HG03139 (cell line): ENCODE data around the gene TNS3.
A peak's percentile ranks its signal among the peaks of the same experiment; 100 is the strongest.

Experiments used
- ATAC-seq: cut with Tn5 transposase; IDR thresholded peaks from one replicate; pipeline ENCODE4 v1.9.1; 2021; ENCODE audit not compliant: unreplicated experiment

Gene TNS3

GRCh38 chr7:47295606-47296005, 286.3 kb downstream of the TNS3 start:
- no peak for ATAC-seq

GRCh38 chr7:47294556-47295222, 287.2 kb downstream of the TNS3 start:
- ATAC-seq, result no peak

- ATAC-seq, result no peak
Observed at GRCh38 chr7:47293884-47294555, 287.9 kb downstream of the TNS3 start.

DNA sequence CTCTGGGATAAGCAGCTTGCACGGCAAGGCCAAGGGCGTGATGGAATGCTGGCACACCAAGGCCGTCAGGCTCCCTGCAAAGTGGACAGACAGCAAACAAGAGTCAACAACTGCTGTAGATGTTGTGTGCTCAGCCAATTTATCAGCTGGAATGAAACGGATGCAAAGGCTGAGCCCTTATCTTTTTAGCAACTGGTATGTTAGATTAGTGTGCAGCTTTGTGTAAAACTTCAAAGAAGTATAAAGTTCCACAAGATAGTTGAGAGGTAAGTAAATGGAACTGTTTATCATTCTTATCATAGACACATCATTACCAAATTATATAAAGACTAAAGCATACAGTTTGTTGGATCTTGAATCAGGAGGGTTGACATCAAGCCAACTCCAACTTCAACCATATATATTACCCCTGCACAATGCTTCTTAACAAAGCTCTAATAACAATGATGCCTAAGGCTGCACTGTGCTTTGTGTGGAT, 289.0 kb downstream of the TNS3 start:
- no peak for ATAC-seq

GRCh38 chr7:47291461-47292081, 290.3 kb downstream of the TNS3 start:
- peak; percentile 93 for ATAC-seq

- ATAC-seq, result no peak
Observed at GRCh38 chr7:47290867-47291266, 291.0 kb downstream of the TNS3 start.

DNA sequence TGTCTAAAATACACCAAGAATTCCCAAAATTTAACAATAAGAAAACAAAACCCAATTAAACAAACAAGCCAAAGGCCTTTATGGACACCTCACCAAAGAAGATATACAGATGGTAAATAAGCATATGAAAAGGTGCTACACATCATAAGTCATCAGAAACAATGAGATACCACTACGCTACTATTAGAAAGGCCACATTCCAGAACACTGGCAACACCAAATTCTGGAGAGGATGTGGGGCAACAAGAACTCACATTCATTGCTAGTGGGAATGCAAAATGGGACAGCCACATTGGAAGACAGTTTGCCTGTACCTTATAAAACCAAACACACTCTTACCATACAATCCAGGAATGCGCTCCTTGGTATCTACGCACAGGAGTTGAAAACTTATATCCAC, 291.4 kb downstream of the TNS3 start:
- no peak for ATAC-seq

DNA sequence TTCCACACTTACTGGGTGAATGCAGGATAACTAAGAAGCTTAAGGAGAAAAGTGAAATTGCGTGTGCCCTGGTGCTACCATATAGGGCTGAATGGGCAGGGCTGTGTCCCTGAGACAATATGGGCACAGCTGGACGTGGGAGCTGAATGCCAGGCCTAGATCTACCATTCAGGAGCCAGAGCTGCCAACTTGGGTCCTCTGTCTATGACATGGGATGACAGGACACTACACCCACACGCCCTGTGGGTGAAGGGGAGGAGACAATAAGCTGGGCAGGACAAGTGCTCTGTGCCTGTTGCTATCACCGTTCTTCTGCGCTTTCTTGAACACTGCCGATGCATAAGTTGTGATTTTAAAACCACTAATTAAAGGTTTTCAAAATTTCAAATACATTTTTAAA, 293.9 kb downstream of the TNS3 start:
- ATAC-seq, result no peak

GRCh38 chr7:47285860-47286491, 295.9 kb downstream of the TNS3 start:
- no peak for ATAC-seq

GRCh38 chr7:47284691-47285635, 296.9 kb downstream of the TNS3 start:
- ATAC-seq, result no peak

DNA sequence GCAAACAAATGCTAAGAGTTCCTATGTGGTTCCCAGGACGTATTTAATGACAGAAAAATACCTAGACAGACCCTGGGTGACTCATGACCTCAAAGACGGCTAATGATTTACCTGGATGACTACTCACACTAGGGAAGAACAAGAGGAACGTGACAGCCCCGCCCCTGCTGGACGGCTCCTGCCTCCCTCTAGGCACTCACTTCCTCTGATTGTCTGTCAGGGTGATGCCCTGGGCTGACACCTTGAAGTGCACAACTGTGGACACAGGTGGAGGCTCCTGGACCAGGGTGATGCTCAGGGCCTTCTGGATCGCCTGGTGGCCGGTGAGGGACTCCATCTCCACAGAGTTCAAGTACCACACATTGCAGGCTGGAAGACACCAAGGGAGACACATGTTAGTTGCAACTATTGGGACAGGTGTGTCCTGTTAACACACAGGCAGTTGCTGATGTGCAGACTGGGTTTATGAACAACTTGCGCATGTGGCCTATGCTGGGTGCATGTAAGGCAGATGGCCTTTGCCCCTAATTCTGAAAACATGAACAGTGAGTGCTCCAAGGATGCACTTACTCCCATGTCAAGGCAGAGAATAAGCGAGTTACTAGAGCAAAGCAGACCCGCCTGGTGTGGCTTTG, 298.3 kb downstream of the TNS3 start:
- ATAC-seq, result no peak

GRCh38 chr7:47282790-47283496, 299.0 kb downstream of the TNS3 start:
- ATAC-seq, result no peak

GRCh38 chr7:47281966-47282643, 299.8 kb downstream of the TNS3 start:
- no peak for ATAC-seq

- ATAC-seq, result no peak
Observed at GRCh38 chr7:47281161-47281560, 300.8 kb downstream of the TNS3 start.

- no peak for ATAC-seq
Observed at GRCh38 chr7:47280114-47280513, 301.8 kb downstream of the TNS3 start.

GRCh38 chr7:47278043-47278442, 303.9 kb downstream of the TNS3 start:
- ATAC-seq, result no peak

GRCh38 chr7:47277321-47277781, 304.6 kb downstream of the TNS3 start:
- ATAC-seq, result no peak

DNA sequence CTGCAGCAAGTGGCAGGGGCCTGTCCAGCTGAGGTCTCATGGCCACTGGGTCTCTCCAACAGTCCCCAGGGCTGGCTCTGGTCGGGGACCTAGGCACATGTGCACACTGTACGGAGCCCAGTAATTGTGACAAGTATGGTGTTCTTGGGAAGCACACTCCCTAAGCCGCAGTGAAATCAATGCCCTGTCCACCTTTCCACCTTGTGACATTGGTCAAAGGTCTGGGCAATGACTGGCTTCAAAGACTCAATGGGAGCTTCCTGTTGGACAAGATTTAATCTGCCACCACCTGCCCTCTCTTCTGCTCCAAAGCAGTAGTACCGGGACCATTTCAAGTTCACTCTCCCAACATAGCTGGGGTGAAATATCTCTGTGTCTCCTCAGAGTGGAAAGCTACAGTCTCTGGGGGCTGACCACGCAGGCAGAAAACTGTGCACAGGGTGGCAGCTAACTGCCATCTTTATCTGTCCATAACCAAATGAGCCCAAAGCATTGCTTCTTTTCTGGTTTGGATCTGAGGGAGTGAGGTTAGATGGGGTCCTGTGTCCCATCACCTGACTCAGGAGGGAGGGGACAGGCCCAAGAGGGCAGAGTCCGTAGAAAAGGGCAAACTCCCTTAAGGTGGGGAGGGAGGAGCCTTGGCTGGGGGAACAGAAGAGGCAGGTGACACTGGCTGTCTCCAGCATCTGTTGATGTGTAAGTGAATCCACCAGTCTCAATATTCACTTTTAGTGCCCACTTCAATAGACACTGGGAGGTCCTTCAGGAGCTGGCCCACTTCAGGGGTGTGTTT, 307.7 kb downstream of the TNS3 start:
- no peak for ATAC-seq
